Ectodermal cell (in vitro differentiated cells): ENCODE data around the gene SERTM1. TPM values are rescaled to one million over a fixed set of nuclear protein-coding genes. Genes with fewer than 3 reads are reported as not detected.

Experiments used
- H3K27ac ChIP-seq: 2 replicates; pipeline ENCODE4 v1.7.0; 2013; ENCODE audit warnings: mild to moderate bottlenecking, low read depth, low read length; ENCODE audit not compliant: insufficient read depth, poor library complexity, severe bottlenecking
- H3K27me3 ChIP-seq: 2 replicates; pipeline ENCODE4 v1.7.0; 2013; ENCODE audit warnings: mild to moderate bottlenecking, low read length; ENCODE audit not compliant: insufficient read depth, control insufficient read depth, poor library complexity, severe bottlenecking
- H3K36me3 ChIP-seq: one replicate; pipeline ENCODE4 v1.7.0; 2013; ENCODE audit warnings: low read length; ENCODE audit not compliant: control insufficient read depth, insufficient read depth
- H3K4me1 ChIP-seq: one replicate; pipeline ENCODE4 v1.7.0; 2013; ENCODE audit warnings: low read length; ENCODE audit not compliant: control insufficient read depth, insufficient read depth
- H3K4me3 ChIP-seq: 2 replicates; pipeline ENCODE4 v1.7.0; 2013; ENCODE audit warnings: low read depth, low read length, control low read depth; ENCODE audit not compliant: insufficient read depth
- H3K9me3 ChIP-seq: 2 replicates; pipeline ENCODE4 v1.7.0; 2013; ENCODE audit warnings: mild to moderate bottlenecking, low read length, moderate library complexity; ENCODE audit not compliant: control insufficient read depth
- WGBS, 2 experiments: methylation state at CpG; one replicate each; pipeline ENCODE4 v1.1.7; 2013; ENCODE audit warnings: missing lambda C conversion rate in 2 of 2; 5-methylcytosine and 5-hydroxymethylcytosine counted together
- polyA plus RNA-seq, 4 experiments: library from polyadenylated mRNA; stranded (reverse); fragments of 50-300 nt; gene quantifications; one replicate each; pipeline ENCODE4 v1.2.3, GENCODE V29; 2013

Gene SERTM1
- 0.52 TPM for polyA plus RNA-seq (2013, experiment 1 of 4)
- 0.37 TPM for polyA plus RNA-seq (2013, experiment 2 of 4)
- polyA plus RNA-seq (2013, experiment 3 of 4) = 0.80 TPM
- polyA plus RNA-seq (2013, experiment 4 of 4) = 0.77 TPM

DNA sequence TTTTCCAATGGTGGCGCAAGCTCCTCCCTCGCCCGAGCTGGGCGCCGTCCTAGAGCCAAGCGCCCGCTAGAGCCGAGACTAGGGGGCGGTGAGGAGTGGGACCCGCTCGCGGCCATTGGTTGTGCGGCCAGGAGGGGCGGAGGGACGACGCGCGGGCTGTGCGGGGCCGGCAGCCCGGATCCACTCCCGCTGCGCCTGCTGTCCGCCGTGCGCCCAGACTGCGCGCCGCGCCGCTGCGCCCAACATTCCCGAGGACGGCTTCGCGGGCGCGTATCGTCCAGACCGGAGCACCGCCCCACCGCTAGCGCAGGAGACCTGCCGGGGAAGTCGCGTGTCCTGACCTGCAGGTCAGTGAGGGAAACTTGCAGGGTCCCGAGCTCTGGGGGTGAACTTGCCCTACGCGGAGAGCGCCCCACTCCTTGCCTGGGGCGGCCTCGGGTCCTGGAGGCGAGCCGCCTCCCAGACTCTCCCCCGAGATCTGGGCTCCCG is at the start of gene SERTM1:
TSS of gene SERTM1 (plus strand) at position 183 of the 489 bp plus-strand sequence. CDS start 21,059 bp downstream, outside the sequence.
- WGBS, 2 experiments = 1% methylated on average over 56 of the region's 56 CpGs
- H3K9me3 ChIP-seq = no peaks in the 10 kb centered on the region
- H3K4me3 ChIP-seq = peak within 1 kb of the TSS; percentile 40
- no peaks in the 10 kb centered on the region for H3K4me1 ChIP-seq
- H3K27me3 ChIP-seq = peaks cover 52% of the 10 kb centered on the region
- no peaks in the 10 kb centered on the region for H3K36me3 ChIP-seq
- H3K27ac ChIP-seq = no peak within 1 kb of the TSS

DNA sequence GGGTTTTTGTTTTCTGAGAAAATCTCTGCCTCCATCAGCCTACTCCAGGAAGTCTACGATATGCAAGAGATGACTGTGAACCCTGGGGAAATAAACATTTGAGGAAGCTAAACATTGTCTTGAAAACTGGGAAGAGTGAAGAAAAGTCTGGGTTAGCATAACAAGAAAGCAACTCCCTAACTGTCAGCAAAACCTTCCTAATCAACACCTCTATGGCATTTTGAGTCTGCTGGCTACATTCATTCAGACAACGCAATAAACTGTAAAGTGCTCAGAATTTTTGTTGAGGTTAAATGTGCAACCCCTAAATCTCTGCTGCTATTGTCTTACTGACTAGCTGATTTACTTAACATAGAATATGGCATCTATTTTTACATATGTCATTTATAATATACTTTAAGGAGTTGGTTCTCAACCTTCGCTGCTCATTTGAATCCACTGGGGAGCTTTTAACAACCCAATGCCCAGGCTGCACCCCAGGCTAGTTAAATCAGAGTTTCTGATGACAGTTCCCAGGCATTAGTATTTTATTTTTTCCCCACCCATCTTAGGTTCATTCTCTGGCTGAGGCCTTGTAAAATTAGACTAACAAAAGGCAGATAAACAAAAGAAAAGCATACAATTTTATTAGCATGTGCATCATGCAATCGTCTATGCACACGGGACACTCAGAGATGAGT is 45.3 kb upstream of the SERTM1 start:
- 79 to 88% methylated on average over 5 of the region's 5 CpGs for WGBS, 2 experiments
- H3K36me3 ChIP-seq = no peaks in the 10 kb centered on the region
- H3K27me3 ChIP-seq = no peaks in the 10 kb centered on the region

DNA sequence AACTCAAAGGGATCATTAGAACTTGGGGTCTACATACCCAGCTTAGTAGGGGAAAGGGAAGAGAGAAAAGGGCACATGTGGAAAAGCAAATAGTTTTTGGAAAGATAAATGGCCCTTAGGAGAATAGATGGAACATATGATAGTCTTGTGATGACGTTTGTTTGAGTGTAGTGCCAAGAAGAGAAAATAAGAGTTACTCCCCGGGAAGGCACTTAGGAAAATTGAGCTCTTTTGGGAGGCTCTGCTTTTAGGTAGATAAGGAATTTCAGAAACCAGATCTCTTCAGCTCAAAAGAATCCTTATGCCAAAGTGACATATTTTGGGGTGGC is 44.8 kb upstream of the SERTM1 start:
- Histone ChIP-seq H3K27ac (no peak overlapping the region), H3K4me1 (no peaks in the 10 kb centered on the region), H3K27me3 (no peaks in the 10 kb centered on the region), H3K9me3 (no peaks in the 10 kb centered on the region), H3K36me3 (no peaks in the 10 kb centered on the region), H3K4me3 (no peak overlapping the region)
- WGBS, 2 experiments = 85 to 91% methylated on average over 2 of the region's 2 CpGs

More for the DNA sequence above, 45.3 kb upstream of the SERTM1 start:
- Histone ChIP-seq H3K4me3 (no peak overlapping the region), H3K4me1 (no peaks in the 10 kb centered on the region), H3K9me3 (no peaks in the 10 kb centered on the region), H3K27ac (no peak overlapping the region)

DNA sequence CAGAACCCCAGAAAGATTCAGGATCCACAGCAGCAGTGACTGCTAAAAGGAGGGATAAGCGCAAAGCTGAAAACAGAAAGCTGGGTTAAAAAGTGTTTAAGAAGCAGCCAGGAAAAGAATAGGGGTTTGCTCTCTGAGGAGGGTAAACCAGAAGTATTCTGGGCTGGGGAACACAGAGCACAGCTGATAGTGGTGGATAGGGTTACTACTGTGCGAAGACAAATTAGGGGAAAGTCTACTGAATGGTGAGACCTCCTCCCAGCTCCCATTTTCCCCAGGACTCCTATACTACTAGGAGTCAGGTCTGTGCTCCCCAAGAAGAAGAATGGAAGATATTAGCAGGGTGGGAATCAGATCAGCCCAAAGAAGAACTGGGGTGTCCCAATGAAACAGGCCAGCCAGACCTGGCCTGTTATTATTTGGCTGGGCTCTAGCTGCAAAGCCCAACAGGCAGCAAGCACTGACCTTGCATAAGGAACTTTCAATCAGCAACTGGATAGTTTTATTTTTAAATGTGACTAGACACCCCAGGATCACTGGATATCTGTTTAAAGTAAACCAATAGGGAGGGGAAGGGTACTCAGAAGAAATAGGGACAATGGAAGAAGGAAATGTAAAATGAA is 43.5 kb upstream of the SERTM1 start:
- no peaks in the 10 kb centered on the region for H3K27me3 ChIP-seq
- 90 to 93% methylated on average over 1 to 2 of the region's 2 CpGs for WGBS, 2 experiments
- H3K4me3 ChIP-seq = no peak overlapping the region
- no peaks in the 10 kb centered on the region for H3K4me1 ChIP-seq
- H3K9me3 ChIP-seq = no peaks in the 10 kb centered on the region
- H3K27ac ChIP-seq = no peak overlapping the region
- no peaks in the 10 kb centered on the region for H3K36me3 ChIP-seq

DNA sequence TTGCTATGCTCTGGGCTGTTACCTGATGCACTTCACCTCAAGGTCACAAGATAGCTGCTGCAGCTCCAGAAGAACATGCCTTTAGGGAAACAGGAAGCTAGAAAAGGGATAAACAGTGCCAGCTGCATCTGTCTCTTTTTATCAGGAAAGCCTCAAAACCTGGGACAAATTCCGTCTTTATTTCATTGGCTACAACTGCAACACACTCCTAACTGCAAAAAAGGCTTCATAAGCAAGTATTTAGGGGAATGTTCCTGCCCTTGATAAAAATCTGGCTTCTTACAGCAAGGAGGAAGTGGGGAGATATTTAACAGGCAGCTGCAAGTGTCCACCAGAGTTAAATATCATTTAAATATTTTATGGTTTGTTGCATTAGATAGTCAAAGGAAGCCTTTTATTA is 34.2 kb upstream of the SERTM1 start:
- no peaks in the 10 kb centered on the region for H3K4me1 ChIP-seq
- H3K4me3 ChIP-seq = no peak overlapping the region
- H3K36me3 ChIP-seq = no peaks in the 10 kb centered on the region
- H3K9me3 ChIP-seq = no peaks in the 10 kb centered on the region
- H3K27ac ChIP-seq = no peak overlapping the region
- 87 to 100% methylated on average over 1 of the region's 1 CpG for WGBS, 2 experiments
- no peaks in the 10 kb centered on the region for H3K27me3 ChIP-seq

DNA sequence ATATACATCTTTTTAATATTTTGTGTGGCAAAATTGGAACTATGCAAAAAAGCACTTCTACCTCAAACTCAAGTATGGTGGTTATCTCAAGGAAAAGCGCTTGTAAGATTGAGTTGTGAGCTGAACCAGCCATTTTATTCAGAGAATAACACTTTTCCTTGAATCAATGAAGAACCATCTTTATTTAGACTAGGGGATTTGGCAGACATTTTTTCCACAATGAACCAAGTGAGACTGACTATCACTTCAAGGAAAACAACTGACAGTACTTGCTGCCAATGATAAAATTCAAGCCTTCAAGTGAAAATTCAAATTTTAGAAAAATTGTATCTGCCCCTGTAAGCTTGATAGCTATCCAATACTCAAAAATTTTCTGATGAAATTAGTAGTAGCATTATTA is 23.2 kb upstream of the SERTM1 start:
- Histone ChIP-seq H3K27ac (no peak overlapping the region), H3K36me3 (no peaks in the 10 kb centered on the region), H3K9me3 (no peaks in the 10 kb centered on the region), H3K4me3 (no peak overlapping the region), H3K4me1 (no peaks in the 10 kb centered on the region), H3K27me3 (no peaks in the 10 kb centered on the region)
- 67 to 100% methylated on average over 1 of the region's 1 CpG for WGBS, 2 experiments

DNA sequence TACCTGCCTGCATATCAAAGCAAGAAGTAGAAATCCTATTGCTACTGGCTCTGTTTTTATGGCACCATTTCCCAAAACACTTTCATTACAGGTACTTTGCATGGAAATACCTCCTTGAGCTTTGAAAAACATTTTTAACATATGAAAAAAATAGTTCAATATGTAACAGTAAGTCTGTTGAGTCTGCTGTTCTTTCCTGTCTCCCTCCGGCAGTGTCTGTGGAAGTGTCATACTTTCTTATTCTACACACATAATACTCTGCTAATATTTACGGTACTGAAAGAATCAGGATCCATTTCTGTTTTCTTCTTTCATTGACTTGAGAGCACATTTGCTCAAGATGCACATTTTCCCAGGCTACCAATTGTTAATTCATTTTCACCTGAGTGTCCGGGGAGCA is 8.2 kb upstream of the SERTM1 start:
- no peaks in the 10 kb centered on the region for H3K9me3 ChIP-seq
- no peaks in the 10 kb centered on the region for H3K4me1 ChIP-seq
- no peak overlapping the region for H3K4me3 ChIP-seq
- H3K27me3 ChIP-seq = no peaks in the 10 kb centered on the region
- H3K36me3 ChIP-seq = no peaks in the 10 kb centered on the region
- no peak overlapping the region for H3K27ac ChIP-seq
- 92 to 95% methylated on average over 3 of the region's 3 CpGs for WGBS, 2 experiments

DNA sequence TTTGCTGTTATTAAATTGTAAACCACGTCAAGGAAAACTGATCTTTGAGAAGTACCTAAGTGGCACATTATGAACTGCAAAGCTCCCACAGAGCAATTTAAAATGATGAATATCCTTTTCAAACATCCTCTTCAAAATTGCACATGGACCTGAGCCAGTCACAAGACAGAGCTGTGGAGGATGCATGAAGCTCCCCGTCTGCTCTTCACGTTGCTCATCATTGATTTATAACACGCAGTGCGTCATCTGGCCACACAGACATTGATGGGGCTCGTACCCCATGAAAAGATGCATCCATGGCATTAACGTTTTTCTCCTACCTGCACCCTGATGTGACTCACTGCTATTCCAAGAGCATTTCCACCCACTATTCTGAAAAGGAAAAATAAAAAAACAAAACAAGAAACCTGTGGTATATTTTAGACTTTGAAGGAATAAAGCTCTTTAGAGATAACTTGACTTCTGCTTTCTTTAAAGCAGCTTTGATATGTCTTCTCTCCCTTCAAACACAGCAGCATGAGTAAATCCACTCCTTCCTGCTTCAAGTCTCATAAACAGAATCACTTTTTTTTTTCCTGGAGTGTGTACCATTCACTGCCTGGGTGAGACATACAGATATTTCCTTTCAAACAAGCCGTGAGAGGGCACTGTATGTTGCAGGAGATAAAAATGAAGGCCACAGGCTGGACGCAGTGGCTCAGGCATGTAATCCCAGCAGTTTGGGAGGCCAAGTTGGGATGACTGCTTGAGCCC is 7.2 kb upstream of the SERTM1 start:
- 92 to 94% methylated on average over 9 of the region's 9 CpGs for WGBS, 2 experiments
- H3K4me1 ChIP-seq = no peaks in the 10 kb centered on the region

DNA sequence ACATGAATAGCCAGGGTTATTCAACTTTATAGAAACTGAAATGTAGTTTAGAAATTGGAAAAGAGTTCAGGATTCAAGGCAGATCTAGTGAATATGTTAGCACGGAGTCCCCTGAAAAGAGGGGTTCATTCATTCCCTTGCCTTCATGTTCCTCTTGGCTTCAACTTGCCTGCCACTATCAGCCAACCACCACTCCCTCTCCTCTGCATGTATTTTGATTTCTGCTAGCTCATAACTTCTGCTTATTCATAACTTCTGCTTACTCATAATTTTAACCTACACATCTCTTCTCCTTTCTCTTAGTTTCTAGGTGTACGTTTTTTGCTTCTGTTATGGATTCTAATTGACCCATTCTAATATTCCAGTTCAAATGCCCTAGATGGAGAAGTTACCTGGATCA is 5.5 kb upstream of the SERTM1 start:
- Histone ChIP-seq H3K4me3 (no peak overlapping the region), H3K4me1 (no peaks in the 10 kb centered on the region), H3K27me3 (peaks cover 11% of the 10 kb centered on the region), H3K9me3 (no peaks in the 10 kb centered on the region), H3K36me3 (no peaks in the 10 kb centered on the region), H3K27ac (no peak overlapping the region)
- 88 to 94% methylated on average over 2 of the region's 2 CpGs for WGBS, 2 experiments

More for the DNA sequence above, 7.2 kb upstream of the SERTM1 start:
- no peaks in the 10 kb centered on the region for H3K27me3 ChIP-seq
- no peaks in the 10 kb centered on the region for H3K9me3 ChIP-seq
- no peaks in the 10 kb centered on the region for H3K36me3 ChIP-seq
- H3K27ac ChIP-seq = no peak overlapping the region
- no peak overlapping the region for H3K4me3 ChIP-seq

DNA sequence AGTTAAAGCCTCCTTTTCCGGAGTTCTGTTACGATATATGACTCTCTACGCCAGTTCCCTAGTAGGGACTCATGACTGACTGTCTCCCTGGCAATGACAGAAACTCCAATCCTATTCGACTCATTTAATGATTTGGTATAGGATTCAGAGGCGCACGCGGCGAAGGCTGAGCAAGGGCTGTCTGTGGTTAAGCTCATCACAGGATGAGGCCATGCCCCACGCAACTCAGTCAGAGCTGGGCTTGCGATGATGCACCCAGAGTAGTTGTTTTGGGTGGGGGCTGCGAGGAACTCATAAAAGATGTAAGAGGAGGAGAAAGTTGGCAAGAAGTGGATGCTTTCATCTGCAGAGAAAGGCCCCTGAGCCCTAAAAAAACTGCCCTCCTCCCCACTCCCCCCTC is 468 bp upstream of the SERTM1 start:
- no peaks in the 10 kb centered on the region for H3K4me1 ChIP-seq
- no peaks in the 10 kb centered on the region for H3K36me3 ChIP-seq
- peak overlapping the region; percentile 40 for H3K4me3 ChIP-seq
- H3K9me3 ChIP-seq = no peaks in the 10 kb centered on the region
- no peak overlapping the region for H3K27ac ChIP-seq
- 67 to 70% methylated on average over 11 of the region's 11 CpGs for WGBS, 2 experiments
- H3K27me3 ChIP-seq = peaks cover 52% of the 10 kb centered on the region
